Measurements from ENCODE around the gene ZNF330. TPM values are rescaled to one million over a fixed set of nuclear protein-coding genes. Genes with fewer than 3 reads are reported as not detected.

ZNF330 gene
- total RNA-seq, 6 donors from 2014 or later: 33.6 to 45.1 (median 40.9) TPM

DNA sequence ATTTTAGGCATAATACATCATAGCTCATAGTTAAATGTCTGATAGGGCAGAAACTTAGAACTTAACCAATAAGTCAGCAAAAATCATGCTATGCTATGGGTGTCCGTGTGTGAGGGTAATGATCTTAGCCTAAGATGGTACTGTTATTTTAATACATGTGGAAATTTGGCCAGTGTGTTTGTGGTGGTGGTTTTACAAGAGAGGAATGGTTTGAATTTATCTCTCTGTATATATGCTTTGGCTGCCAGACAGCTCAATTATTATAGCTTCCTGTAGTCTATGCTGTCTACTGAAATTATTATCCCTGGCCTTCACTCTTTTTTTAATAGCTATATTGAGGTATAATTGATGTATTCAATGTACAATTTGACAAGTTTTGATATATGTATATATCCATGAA is 21.3 kb downstream of the ZNF330 start:
- no peaks in the 10 kb centered on the region for H3K27me3 ChIP-seq
- H3K4me1 ChIP-seq: no peaks in the 10 kb centered on the region
- WGBS, 2 donors: 36 to 41% methylated on average over 1 of the region's 1 CpG
- no peak for TF ChIP-seq POLR2AphosphoS5 (IDR thresholded peaks at IDR 0.05)
- TF ChIP-seq, protein P1, sequence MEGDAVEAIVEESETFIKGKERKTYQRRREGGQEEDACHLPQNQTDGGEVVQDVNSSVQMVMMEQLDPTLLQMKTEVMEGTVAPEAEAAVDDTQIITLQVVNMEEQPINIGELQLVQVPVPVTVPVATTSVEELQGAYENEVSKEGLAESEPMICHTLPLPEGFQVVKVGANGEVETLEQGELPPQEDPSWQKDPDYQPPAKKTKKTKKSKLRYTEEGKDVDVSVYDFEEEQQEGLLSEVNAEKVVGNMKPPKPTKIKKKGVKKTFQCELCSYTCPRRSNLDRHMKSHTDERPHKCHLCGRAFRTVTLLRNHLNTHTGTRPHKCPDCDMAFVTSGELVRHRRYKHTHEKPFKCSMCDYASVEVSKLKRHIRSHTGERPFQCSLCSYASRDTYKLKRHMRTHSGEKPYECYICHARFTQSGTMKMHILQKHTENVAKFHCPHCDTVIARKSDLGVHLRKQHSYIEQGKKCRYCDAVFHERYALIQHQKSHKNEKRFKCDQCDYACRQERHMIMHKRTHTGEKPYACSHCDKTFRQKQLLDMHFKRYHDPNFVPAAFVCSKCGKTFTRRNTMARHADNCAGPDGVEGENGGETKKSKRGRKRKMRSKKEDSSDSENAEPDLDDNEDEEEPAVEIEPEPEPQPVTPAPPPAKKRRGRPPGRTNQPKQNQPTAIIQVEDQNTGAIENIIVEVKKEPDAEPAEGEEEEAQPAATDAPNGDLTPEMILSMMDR (IDR thresholded peaks at IDR 0.05): no peak
- no peak for TF ChIP-seq EP300 (IDR thresholded peaks at IDR 0.05)
- no peak for TF ChIP-seq POLR2A (IDR thresholded peaks at IDR 0.05)
- no peak overlapping the region for H3K4me3 ChIP-seq
- ATAC-seq (ENCODE audit: low FRiP score in 2 of 2) (no peak), DNase-seq (no peak)
- H3K9me3 ChIP-seq: no peaks in the 10 kb centered on the region
- H3K36me3 ChIP-seq: no peaks in the 10 kb centered on the region
- H3K27ac ChIP-seq: no peak overlapping the region

DNA sequence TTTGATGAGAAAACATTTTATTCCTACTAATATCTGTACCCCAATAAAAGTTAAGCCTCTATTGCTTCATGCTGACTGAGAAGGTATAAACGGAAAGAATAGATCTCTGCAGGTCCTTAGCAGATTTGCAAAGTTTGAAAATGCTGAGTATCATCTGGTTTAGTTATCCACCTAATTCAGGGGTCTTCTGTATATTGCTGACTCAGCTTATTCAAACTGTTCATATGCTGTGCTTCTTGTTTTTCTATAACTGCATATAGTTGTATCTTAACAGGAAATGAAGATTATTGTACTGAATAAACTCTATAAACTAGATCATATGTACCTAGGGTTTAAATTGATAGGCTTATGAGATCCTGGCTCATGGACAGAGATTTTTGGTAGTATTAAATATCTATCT is 23.7 kb downstream of the ZNF330 start:
- no peaks in the 10 kb centered on the region for H3K36me3 ChIP-seq
- DNase-seq (no peak), ATAC-seq (ENCODE audit: low FRiP score in 2 of 2) (no peak)
- H3K27me3 ChIP-seq: no peaks in the 10 kb centered on the region
- TF ChIP-seq, protein P1 (IDR thresholded peaks at IDR 0.05): no peak
- TF ChIP-seq EP300 (IDR thresholded peaks at IDR 0.05): no peak
- TF ChIP-seq POLR2A (IDR thresholded peaks at IDR 0.05): no peak
- TF ChIP-seq POLR2AphosphoS5 (IDR thresholded peaks at IDR 0.05): no peak
- H3K4me3 ChIP-seq: no peak overlapping the region
- no peak overlapping the region for H3K27ac ChIP-seq
- no peaks in the 10 kb centered on the region for H3K9me3 ChIP-seq
- no peaks in the 10 kb centered on the region for H3K4me1 ChIP-seq
- 97 to 100% methylated on average over 1 of the region's 1 CpG for WGBS, 2 donors

DNA sequence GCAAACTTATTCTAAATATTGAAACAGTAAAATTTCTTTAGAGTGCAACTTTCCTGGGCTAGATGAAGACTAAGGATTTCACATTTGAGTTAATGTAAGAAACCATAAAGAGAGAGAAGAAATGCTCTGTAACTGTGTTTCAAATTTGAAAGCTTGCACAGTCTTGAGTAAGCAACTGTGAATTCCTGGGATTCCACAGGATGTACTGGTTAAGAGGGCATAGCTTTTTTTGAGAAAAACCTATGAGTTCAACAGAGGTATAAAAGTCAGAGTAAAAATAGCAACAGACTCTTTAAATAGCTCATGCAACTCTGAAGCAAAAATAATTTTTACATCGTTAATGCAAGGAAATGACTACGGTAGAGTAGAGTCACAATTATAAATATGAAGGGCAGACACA is 25.5 kb downstream of the ZNF330 start:
- no peaks in the 10 kb centered on the region for H3K9me3 ChIP-seq
- TF ChIP-seq EP300 (IDR thresholded peaks at IDR 0.05) (no peak), POLR2A (IDR thresholded peaks at IDR 0.05) (no peak), POLR2AphosphoS5 (IDR thresholded peaks at IDR 0.05) (no peak)
- TF ChIP-seq, protein P1 (IDR thresholded peaks at IDR 0.05): no peak
- DNase-seq: no peak
- no peaks in the 10 kb centered on the region for H3K27me3 ChIP-seq
- no peaks in the 10 kb centered on the region for H3K36me3 ChIP-seq
- ATAC-seq (ENCODE audit: low FRiP score in 2 of 2): no peak
- no peak overlapping the region for H3K27ac ChIP-seq
- 14 to 34% methylated on average over 2 of the region's 2 CpGs for WGBS, 2 donors
- no peak overlapping the region for H3K4me3 ChIP-seq
- H3K4me1 ChIP-seq: no peaks in the 10 kb centered on the region

GRCh38 chr4:141246683-141247429 is 26.2 kb downstream of the ZNF330 start:
- WGBS, 2 donors: 46 to 52% methylated on average over 2 of the region's 2 CpGs
- Histone ChIP-seq H3K27ac (no peak overlapping the region), H3K36me3 (no peaks in the 10 kb centered on the region), H3K4me3 (no peak overlapping the region), H3K9me3 (no peaks in the 10 kb centered on the region), H3K27me3 (no peaks in the 10 kb centered on the region), H3K4me1 (no peaks in the 10 kb centered on the region)
- no peak for ATAC-seq (ENCODE audit: low FRiP score in 2 of 2)
- DNase-seq: no peak
- TF ChIP-seq EP300 (IDR thresholded peaks at IDR 0.05): no peak
- no peak for TF ChIP-seq POLR2AphosphoS5 (IDR thresholded peaks at IDR 0.05)
- TF ChIP-seq POLR2A (IDR thresholded peaks at IDR 0.05): no peak
- TF ChIP-seq, protein P1 (IDR thresholded peaks at IDR 0.05): no peak

DNA sequence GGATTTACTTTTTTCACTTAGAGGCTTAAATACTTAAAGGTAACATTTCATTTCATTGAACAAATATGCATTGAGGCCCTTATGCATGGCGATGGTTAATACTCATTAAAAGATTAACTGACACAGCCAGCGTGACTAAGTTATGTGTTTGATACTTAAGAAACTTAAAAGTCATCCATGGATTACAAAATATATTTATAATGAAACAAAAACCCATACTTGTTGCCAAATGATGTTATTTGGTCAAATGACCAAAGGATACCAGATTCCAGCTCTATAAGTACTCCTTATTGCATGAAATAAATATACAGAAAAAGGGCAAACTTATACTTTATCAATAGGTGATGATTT is 26.7 kb downstream of the ZNF330 start:
- no peak for TF ChIP-seq POLR2AphosphoS5 (IDR thresholded peaks at IDR 0.05)
- TF ChIP-seq POLR2A (IDR thresholded peaks at IDR 0.05): no peak
- TF ChIP-seq, protein P1 (IDR thresholded peaks at IDR 0.05): no peak
- no peak for TF ChIP-seq EP300 (IDR thresholded peaks at IDR 0.05)
- DNase-seq (no peak), ATAC-seq (ENCODE audit: low FRiP score in 2 of 2) (no peak)
- Histone ChIP-seq H3K27me3 (no peaks in the 10 kb centered on the region), H3K36me3 (no peaks in the 10 kb centered on the region), H3K4me1 (no peaks in the 10 kb centered on the region), H3K27ac (no peak overlapping the region), H3K4me3 (no peak overlapping the region), H3K9me3 (no peaks in the 10 kb centered on the region)
- 49 to 61% methylated on average over 2 of the region's 2 CpGs for WGBS, 2 donors
